ENCODE results near the gene SEMA3C. TPM values are rescaled to one million over a fixed set of nuclear protein-coding genes. Genes with fewer than 3 reads are reported as not detected.

SEMA3C gene
- total RNA-seq, 1 donor from 2014 or later = 37.2 TPM

- intact Hi-C loops (cut with DNase I) = no loop called here
- Histone ChIP-seq H3K27me3 (no peaks in the 10 kb centered on the region), H3K4me1 (no peaks in the 10 kb centered on the region), H3K4me3 (no peak overlapping the region), H3K27ac (no peak overlapping the region), H3K36me3 (no peaks in the 10 kb centered on the region), H3K9me3 (no peaks in the 10 kb centered on the region)
- ATAC-seq (no peak), DNase-seq (no peak)
- TF ChIP-seq, protein P1, sequence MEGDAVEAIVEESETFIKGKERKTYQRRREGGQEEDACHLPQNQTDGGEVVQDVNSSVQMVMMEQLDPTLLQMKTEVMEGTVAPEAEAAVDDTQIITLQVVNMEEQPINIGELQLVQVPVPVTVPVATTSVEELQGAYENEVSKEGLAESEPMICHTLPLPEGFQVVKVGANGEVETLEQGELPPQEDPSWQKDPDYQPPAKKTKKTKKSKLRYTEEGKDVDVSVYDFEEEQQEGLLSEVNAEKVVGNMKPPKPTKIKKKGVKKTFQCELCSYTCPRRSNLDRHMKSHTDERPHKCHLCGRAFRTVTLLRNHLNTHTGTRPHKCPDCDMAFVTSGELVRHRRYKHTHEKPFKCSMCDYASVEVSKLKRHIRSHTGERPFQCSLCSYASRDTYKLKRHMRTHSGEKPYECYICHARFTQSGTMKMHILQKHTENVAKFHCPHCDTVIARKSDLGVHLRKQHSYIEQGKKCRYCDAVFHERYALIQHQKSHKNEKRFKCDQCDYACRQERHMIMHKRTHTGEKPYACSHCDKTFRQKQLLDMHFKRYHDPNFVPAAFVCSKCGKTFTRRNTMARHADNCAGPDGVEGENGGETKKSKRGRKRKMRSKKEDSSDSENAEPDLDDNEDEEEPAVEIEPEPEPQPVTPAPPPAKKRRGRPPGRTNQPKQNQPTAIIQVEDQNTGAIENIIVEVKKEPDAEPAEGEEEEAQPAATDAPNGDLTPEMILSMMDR (IDR thresholded peaks at IDR 0.05) = no peak
Measured at GRCh38 chr7:80767654-80768053, 151.2 kb downstream of the SEMA3C start.

GRCh38 chr7:80766724-80767123 is 152.1 kb downstream of the SEMA3C start:
- TF ChIP-seq, protein P1 (IDR thresholded peaks at IDR 0.05) = no peak
- H3K4me3 ChIP-seq = no peak overlapping the region
- no peak for ATAC-seq
- no peaks in the 10 kb centered on the region for H3K9me3 ChIP-seq
- H3K36me3 ChIP-seq = no peaks in the 10 kb centered on the region
- H3K27me3 ChIP-seq = no peaks in the 10 kb centered on the region
- H3K27ac ChIP-seq = no peak overlapping the region
- no peaks in the 10 kb centered on the region for H3K4me1 ChIP-seq
- intact Hi-C loops (cut with DNase I) = no loop called here
- no peak for DNase-seq

DNA sequence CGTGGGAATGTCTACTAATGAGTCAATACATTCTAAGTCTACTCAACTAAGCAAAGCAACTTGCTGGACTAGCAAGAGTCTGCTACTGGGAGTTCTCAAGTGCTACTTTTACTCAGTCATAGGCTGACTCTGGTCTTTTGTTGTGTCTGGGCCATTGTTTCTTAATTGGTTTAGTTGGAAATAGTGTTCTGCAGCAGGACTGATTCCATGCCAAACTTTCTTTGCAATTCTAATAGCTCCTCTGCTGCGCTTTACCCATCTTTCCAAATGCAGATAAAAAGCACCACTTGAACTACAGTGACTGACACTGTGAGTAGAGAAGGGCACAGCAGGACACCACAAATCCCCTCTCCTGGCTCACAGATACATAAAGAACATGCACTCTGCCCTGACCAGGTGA is 154.7 kb downstream of the SEMA3C start:
- Histone ChIP-seq H3K27me3 (no peaks in the 10 kb centered on the region), H3K36me3 (no peaks in the 10 kb centered on the region), H3K9me3 (no peaks in the 10 kb centered on the region), H3K27ac (no peak overlapping the region), H3K4me1 (no peaks in the 10 kb centered on the region), H3K4me3 (no peak overlapping the region)
- intact Hi-C loops (cut with DNase I) = no loop called here
- DNase-seq (no peak), ATAC-seq (no peak)
- TF ChIP-seq, protein P1 (IDR thresholded peaks at IDR 0.05) = no peak

DNA sequence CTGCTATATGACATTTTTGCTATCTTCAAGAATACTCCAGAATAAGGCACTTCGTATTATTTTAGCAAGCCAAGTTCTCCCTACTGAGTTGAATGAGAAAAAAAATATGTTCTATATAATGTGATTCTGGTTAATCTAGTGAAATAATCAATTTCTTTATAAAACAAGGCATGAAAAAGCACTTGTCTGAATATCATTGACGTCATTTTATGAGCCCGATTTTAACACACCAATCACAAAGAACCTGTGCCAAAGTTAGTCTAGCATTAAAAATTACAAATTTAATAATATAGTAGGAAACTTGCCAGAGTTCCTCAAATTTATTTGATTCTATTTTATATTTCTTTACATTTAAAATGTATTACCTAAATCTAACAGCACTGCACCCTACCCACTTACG is 155.1 kb downstream of the SEMA3C start:
- no peaks in the 10 kb centered on the region for H3K9me3 ChIP-seq
- no peaks in the 10 kb centered on the region for H3K27me3 ChIP-seq
- H3K4me1 ChIP-seq = no peaks in the 10 kb centered on the region
- ATAC-seq (no peak), DNase-seq (no peak)
- no peak overlapping the region for H3K4me3 ChIP-seq
- H3K27ac ChIP-seq = no peak overlapping the region
- TF ChIP-seq, protein P1 (IDR thresholded peaks at IDR 0.05) = no peak
- intact Hi-C loops (cut with DNase I) = no loop called here
- no peaks in the 10 kb centered on the region for H3K36me3 ChIP-seq

DNA sequence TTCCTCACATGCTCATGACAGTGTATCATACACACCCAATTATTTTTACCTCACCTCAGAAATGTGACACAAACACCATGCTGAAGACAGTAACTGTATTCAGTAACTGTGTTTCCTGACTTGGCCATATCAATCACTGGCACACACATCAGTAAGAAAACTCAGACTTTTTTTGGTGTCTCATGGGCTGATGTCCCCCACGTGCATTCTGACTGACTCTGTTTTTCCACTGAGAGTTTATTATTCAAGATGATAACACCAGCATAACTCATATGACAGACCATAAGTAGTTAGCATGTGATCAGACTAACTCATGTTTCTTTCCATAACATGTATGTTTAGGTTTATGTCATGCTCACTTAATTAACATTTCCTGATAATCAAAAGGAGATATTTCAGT is 155.6 kb downstream of the SEMA3C start:
- Histone ChIP-seq H3K27ac (no peak overlapping the region), H3K27me3 (no peaks in the 10 kb centered on the region), H3K4me3 (no peak overlapping the region), H3K4me1 (no peaks in the 10 kb centered on the region), H3K9me3 (no peaks in the 10 kb centered on the region), H3K36me3 (no peaks in the 10 kb centered on the region)
- TF ChIP-seq, protein P1 (IDR thresholded peaks at IDR 0.05) = no peak
- no peak for ATAC-seq
- intact Hi-C loops (cut with DNase I) = no loop called here
- DNase-seq = no peak

- no peak overlapping the region for H3K27ac ChIP-seq
- intact Hi-C loops (cut with DNase I) = no loop called here
- no peaks in the 10 kb centered on the region for H3K4me1 ChIP-seq
- ATAC-seq (no peak), DNase-seq (no peak)
- H3K27me3 ChIP-seq = no peaks in the 10 kb centered on the region
- no peak overlapping the region for H3K4me3 ChIP-seq
- no peaks in the 10 kb centered on the region for H3K36me3 ChIP-seq
- no peaks in the 10 kb centered on the region for H3K9me3 ChIP-seq
- TF ChIP-seq, protein P1 (IDR thresholded peaks at IDR 0.05) = no peak
Measured at GRCh38 chr7:80760292-80760691, 158.6 kb downstream of the SEMA3C start.

Measured in upper lobe of right lung (tissue), 1 donor.